Measurements from ENCODE around the gene SRSF2. TPM values are rescaled to one million over a fixed set of nuclear protein-coding genes. Genes with fewer than 3 reads are reported as not detected.
"Not testable (repeated sequence)": the region's sequence is repeated elsewhere in the genome, so short reads cannot be mapped to it uniquely, and the experiment has no call there.

SRSF2 gene
- total RNA-seq, 1 donor from 2014 or later = 429 TPM

GRCh38 chr17:76742958-76743357 lies 5.8 kb upstream of the SRSF2 start:
- peaks cover 2 to 21% of the 10 kb centered on the region in 2 donors for H3K4me1 ChIP-seq
- no peak overlapping the region for H3K27ac ChIP-seq
- H3K27me3 ChIP-seq = no peaks in the 10 kb centered on the region
- intact Hi-C loops (cut with DNase I) = no loop called here
- TF ChIP-seq, protein P1, sequence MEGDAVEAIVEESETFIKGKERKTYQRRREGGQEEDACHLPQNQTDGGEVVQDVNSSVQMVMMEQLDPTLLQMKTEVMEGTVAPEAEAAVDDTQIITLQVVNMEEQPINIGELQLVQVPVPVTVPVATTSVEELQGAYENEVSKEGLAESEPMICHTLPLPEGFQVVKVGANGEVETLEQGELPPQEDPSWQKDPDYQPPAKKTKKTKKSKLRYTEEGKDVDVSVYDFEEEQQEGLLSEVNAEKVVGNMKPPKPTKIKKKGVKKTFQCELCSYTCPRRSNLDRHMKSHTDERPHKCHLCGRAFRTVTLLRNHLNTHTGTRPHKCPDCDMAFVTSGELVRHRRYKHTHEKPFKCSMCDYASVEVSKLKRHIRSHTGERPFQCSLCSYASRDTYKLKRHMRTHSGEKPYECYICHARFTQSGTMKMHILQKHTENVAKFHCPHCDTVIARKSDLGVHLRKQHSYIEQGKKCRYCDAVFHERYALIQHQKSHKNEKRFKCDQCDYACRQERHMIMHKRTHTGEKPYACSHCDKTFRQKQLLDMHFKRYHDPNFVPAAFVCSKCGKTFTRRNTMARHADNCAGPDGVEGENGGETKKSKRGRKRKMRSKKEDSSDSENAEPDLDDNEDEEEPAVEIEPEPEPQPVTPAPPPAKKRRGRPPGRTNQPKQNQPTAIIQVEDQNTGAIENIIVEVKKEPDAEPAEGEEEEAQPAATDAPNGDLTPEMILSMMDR (IDR thresholded peaks at IDR 0.05) = no peak
- H3K4me3 ChIP-seq = no peak overlapping the region
- DNase-seq (ENCODE audit: low spot score in 2 of 2) = no peak
- peaks cover 49 to 54% of the 10 kb centered on the region in 2 donors for H3K36me3 ChIP-seq
- no peaks in the 10 kb centered on the region for H3K9me3 ChIP-seq

DNA sequence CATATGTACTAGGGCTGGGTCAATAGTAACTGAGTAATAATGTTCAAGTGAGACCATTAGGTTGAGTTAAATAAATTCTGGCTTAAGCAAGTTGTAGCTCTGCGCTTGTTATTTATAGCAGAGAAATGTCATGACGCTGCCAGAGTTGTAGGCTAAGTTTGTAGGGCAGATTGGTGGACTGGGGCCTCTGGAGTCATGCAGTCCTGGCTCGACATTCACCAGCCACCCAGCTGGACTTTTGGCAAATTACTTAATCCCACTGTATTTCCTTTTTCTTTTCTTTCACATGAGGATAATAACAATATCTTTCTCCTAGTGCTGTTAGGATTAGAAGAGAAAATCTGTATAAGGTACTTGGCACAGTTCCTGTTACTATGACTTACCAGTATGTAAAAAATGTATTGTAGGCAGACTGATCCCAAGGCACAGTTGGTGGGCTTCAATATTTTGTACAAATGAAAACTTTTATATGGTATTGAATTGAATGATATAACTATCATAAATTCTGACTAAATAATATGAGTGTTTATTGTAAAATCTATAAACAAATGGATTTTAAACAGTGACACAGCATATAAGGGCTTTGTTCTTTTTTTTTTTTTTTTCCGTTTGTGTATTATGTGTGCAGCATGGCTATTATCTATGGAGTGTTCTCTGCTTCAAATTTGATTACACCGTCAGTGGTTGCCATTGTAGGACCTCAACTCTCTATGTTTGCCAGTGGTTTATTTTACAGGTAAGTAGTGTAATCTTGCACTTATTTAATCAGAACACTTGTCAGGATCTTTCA lies 3.4 kb upstream of the SRSF2 start:
- intact Hi-C loops (cut with DNase I) = no loop called here

DNA sequence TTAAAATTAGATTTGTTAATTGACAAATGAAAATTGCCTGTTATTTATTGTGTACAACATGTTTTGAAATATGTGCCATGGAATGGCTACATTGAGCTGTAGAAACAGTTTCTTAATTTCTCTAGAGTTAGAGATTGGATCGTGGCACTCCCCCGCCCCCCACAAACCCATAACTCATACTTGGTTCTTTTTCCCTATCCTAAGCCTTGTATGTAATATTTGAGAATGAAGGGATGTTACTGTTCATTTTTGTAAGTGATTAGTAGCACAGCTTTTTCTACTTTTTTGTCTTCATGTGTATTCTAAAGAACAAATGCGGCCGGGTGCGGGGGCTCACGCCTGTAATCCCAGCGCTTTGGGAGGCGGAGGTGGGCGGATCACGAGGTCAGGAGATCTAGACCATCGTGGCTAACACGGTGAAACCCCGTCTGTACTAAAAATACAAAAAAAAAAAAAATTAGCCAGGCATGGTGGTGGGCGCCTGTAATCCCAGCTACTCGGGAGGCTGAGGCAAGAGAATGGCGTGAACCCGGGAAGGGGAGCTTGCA lies 2.5 kb upstream of the SRSF2 start:
- H3K27ac ChIP-seq = peak overlapping the region; percentile 73 to 78
- H3K36me3 ChIP-seq = peaks cover 22 to 39% of the 10 kb centered on the region in 2 donors

More for the DNA sequence above, 3.4 kb upstream of the SRSF2 start:
- Histone ChIP-seq H3K4me3 (peak overlapping the region in 1 of 2 donors; percentile 92), H3K9me3 (no peaks in the 10 kb centered on the region), H3K27ac (peak overlapping the region; percentile 73 to 78), H3K36me3 (peaks cover 29 to 39% of the 10 kb centered on the region in 2 donors), H3K27me3 (no peaks in the 10 kb centered on the region), H3K4me1 (peaks cover 2 to 24% of the 10 kb centered on the region in 2 donors)
- TF ChIP-seq, protein P1 (IDR thresholded peaks at IDR 0.05) = no peak
- DNase-seq (ENCODE audit: low spot score in 2 of 2) = peak in 1 of 2 donors; percentile 78

GRCh38 chr17:76738468-76738850 lies 1.3 kb upstream of the SRSF2 start:
- Histone ChIP-seq H3K4me1 (peaks cover 5 to 43% of the 10 kb centered on the region in 2 donors), H3K4me3 (peak overlapping the region; percentile 92 to 97), H3K27ac (peak overlapping the region; percentile 95 to 98), H3K27me3 (no peaks in the 10 kb centered on the region), H3K36me3 (peaks cover 19 to 37% of the 10 kb centered on the region in 2 donors), H3K9me3 (no peaks in the 10 kb centered on the region)
- DNase-seq (ENCODE audit: low spot score in 2 of 2) = no peak
- intact Hi-C loops (cut with DNase I) = loop anchor here (5.0 to 10.0 kb wide), 2 partner anchors 181 to 666 kb away; no protein-coding TSS in a partner anchor
- TF ChIP-seq, protein P1 (IDR thresholded peaks at IDR 0.05) = no peak

More for the DNA sequence above, 2.5 kb upstream of the SRSF2 start:
- Histone ChIP-seq H3K4me1 (peaks cover 5 to 33% of the 10 kb centered on the region in 2 donors), H3K4me3 (peak overlapping the region in 1 of 2 donors; percentile 92)
- intact Hi-C loops (cut with DNase I) = loop anchor here (5.0 to 10.0 kb wide), 2 partner anchors 182 to 665 kb away; no protein-coding TSS in a partner anchor
- H3K27me3 ChIP-seq; DNase-seq (ENCODE audit: low spot score in 2 of 2); H3K9me3 ChIP-seq: not testable (repeated sequence)

DNA sequence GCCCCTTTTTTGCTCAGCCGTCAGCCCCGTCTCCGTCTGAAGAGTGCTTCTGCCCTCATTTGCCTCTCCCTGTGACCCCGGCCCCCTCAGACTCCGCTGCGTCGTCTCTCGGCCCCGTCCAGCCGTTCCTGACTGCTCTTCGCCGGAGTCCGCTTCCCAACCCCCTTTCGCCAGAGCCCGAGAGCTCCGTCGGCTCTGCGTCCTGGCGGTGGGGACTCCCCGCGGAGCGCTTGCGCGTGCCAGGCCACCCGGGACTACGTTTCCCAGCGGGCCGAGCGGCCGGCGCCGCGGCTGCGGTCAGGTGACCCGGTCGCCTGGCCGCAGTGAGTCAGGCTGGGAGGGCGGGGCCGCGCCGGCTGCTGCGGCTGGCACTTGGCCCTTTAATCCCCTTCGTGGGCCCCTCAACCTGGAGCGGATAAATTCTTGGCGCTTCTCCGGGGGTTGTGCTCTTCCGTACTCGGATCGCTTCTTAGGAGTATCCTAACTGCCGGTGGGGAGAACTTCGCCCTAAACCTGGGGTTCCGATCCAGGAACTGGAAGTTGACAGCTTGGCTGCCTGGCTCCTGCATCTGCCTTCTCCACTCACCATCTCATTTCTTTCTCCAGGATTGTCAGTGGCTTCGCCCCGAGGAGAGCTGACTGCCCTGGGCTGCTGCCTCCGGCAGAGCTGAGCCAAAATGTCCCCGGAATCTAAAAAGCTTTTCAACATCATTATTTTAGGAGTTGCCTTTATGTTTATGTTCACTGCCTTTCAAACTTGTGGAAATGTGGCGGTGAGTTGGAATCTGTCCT lies 741 bp upstream of the SRSF2 start, which contains the start of gene MFSD11:
MFSD11 (plus strand) TSS at position 444 of the 792 bp plus-strand sequence; CDS start at position 678, 234 bp downstream.
- peak within 1 kb of the TSS; percentile 95 to 98 for H3K27ac ChIP-seq

More for the DNA sequence above, 741 bp upstream of the SRSF2 start, which contains the start of gene MFSD11:
- H3K36me3 ChIP-seq = peaks cover 24 to 39% of the 10 kb centered on the region in 2 donors
- H3K9me3 ChIP-seq = no peaks in the 10 kb centered on the region
- peak within 1 kb of the TSS; percentile 92 to 97 for H3K4me3 ChIP-seq
- peak; percentile 64 to 94 for DNase-seq (ENCODE audit: low spot score in 2 of 2)
- intact Hi-C loops (cut with DNase I) = loop anchor here (1.0 to 10.0 kb wide), 3 partner anchors 12 to 667 kb away; partner anchors contain the start of genes JMJD6 and METTL23
- H3K4me1 ChIP-seq = peaks cover 5 to 47% of the 10 kb centered on the region in 2 donors
- TF ChIP-seq, protein P1 (IDR thresholded peaks at IDR 0.05) = no peak
- no peaks in the 10 kb centered on the region for H3K27me3 ChIP-seq
